Adrenal gland (tissue), 5 donors: ENCODE data around the gene CDK13.

Source experiments
- CTCF ChIP-seq, 6 experiments: fragments of 450-650 bp in 4 of 6; fragments of 200-600 bp in 2 of 6; sonication (generic) in 1 of 6; IDR thresholded peaks; 1 replicate in 5 of 6; 2 replicates in 1 of 6; pipeline versions ENCODE4 v1.5.1 to v1.8.0; 2016 to 2021; ENCODE audit warnings: antibody characterized with exemption in 6 of 6, mild to moderate bottlenecking in 2 of 6, moderate library complexity in 1 of 6
- POLR2A ChIP-seq, 2 donors: fragments of 450-650 bp; IDR thresholded peaks; one replicate each; pipeline ENCODE4 v1.6.1; 2017; ENCODE audit warnings: antibody characterized with exemption in 2 of 2, mild to moderate bottlenecking in 2 of 2, moderate library complexity in 1 of 2
- donor health status: DM: no; HTN: no; CAD: no.

GRCh38 chr7:39937366-39938153 is 12.5 kb upstream of the CDK13 start:
- TF ChIP-seq CTCF (IDR thresholded peaks at IDR 0.05) (no peak), POLR2A (IDR thresholded peaks at IDR 0.05) (no peak)
